ENCODE measurements around the gene TICRR.
"Not testable (repeated sequence)": the region's sequence is repeated elsewhere in the genome, so short reads cannot be mapped to it uniquely, and the experiment has no call there.

Gene TICRR, protein sequence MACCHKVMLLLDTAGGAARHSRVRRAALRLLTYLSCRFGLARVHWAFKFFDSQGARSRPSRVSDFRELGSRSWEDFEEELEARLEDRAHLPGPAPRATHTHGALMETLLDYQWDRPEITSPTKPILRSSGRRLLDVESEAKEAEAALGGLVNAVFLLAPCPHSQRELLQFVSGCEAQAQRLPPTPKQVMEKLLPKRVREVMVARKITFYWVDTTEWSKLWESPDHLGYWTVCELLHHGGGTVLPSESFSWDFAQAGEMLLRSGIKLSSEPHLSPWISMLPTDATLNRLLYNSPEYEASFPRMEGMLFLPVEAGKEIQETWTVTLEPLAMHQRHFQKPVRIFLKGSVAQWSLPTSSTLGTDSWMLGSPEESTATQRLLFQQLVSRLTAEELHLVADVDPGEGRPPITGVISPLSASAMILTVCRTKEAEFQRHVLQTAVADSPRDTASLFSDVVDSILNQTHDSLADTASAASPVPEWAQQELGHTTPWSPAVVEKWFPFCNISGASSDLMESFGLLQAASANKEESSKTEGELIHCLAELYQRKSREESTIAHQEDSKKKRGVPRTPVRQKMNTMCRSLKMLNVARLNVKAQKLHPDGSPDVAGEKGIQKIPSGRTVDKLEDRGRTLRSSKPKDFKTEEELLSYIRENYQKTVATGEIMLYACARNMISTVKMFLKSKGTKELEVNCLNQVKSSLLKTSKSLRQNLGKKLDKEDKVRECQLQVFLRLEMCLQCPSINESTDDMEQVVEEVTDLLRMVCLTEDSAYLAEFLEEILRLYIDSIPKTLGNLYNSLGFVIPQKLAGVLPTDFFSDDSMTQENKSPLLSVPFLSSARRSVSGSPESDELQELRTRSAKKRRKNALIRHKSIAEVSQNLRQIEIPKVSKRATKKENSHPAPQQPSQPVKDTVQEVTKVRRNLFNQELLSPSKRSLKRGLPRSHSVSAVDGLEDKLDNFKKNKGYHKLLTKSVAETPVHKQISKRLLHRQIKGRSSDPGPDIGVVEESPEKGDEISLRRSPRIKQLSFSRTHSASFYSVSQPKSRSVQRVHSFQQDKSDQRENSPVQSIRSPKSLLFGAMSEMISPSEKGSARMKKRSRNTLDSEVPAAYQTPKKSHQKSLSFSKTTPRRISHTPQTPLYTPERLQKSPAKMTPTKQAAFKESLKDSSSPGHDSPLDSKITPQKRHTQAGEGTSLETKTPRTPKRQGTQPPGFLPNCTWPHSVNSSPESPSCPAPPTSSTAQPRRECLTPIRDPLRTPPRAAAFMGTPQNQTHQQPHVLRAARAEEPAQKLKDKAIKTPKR (N-terminal part only)

GRCh38 chr15:89575146-89575655 lies at the start of gene TICRR:
TICRR (plus strand) TSS chr15:89575469; CDS start chr15:89575587, 118 bp downstream.
- DNase-seq (ENCODE audit: low spot score) = peak; percentile 97

- DNase-seq (ENCODE audit: low spot score) = no peak
Observed at GRCh38 chr15:89526181-89526580, 49.1 kb upstream of the TICRR start.

DNA sequence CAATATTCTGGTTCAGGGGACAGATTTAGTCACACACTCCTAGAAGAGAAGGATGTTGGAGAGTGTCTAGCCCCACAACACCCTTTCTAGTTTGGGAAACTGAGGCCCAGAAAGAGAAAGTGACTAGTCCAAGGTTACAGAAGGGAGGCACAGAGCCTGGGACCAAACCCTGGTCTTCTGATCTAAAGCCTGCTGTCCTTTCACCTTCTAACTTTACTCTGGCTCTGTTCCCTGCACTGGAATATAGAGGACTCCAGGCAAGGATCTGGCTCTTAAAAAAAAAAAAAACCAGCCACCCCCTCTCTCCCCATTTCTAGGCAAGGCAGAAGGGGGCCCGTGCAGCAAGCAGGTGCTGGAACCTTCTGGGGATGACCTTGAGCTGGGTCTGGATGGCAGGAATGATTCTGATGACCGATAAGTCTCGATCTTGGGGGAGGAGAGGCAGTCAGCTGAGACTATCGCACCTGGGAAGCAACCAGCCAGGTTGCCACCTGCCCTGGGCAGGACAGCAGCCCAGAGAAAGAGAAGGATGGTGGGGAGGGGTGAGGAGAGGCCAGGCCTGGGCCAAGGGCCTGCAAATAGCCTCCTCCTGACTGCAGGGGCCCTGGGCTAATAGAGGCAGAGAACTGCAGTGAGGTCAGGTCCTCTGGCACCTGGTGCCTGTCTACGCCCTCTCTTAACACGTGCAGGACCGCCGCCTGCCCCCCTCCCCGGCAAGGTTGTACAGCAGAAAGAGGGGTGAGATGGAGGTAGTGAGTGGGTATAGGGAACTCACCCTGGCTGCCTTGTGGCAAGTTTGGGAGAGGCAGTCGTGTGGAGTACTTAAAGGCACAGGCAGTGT lies 48.4 kb upstream of the TICRR start:
- no peak for DNase-seq (ENCODE audit: low spot score)

GRCh38 chr15:89528757-89529352 lies 46.4 kb upstream of the TICRR start:
- no peak for DNase-seq (ENCODE audit: low spot score)

DNA sequence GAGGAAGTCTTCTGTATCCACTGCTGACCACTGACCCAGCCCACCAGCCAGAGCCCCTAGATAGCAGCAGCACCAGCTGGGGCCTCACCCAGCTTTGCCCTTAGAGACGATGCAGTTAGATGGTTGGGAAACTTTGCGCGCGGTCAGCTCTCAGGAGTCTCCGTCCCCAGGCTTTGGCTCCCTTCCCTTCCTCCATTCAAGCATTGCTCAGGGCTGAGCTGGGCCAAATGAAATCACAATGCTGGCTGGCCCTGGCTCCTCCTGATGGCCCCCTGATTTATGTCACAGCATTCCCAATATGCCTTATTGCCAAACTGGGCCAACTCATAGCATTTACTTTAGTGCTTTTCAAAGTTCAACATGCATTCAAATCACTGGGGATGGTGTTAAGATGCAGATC lies 44.3 kb upstream of the TICRR start:
- DNase-seq (ENCODE audit: low spot score) = no peak

- DNase-seq (ENCODE audit: low spot score) = no peak
Observed at GRCh38 chr15:89531796-89532537, 43.3 kb upstream of the TICRR start.

DNA sequence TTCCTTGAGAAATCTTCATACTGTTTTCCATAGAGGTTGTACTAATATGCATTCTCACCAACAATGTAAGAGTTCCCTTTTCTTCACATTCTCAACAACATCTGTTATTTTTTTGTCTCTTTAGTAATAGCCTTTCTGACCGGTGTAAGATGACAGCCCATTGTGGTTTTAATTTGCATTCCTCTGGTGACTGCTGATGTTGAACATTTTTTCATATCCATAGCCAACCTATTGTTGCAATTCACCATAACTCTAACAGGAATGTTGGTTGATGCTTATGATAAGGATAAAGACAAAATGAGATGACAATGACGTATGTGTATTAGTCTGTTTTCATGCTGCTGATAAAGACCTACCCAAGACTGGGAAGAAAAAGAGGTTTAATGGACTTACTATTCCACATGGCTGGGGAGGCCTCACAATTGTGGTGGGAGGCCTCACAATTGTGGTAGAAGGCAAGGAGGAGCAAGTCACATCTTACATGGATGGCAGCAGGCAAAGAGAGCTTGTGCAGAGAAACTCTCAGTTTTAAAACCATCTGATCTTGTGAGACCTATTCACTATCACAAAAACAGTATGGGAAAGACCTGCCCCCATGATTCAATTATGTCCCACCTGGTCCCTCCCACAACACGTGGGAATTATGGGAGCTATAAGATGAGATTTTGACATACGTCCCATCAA lies 41.3 kb upstream of the TICRR start:
- no peak for DNase-seq (ENCODE audit: low spot score)

GRCh38 chr15:89539027-89539426 lies 36.2 kb upstream of the TICRR start:
- DNase-seq (ENCODE audit: low spot score) = no peak

GRCh38 chr15:89542369-89542768 lies 32.9 kb upstream of the TICRR start:
- no peak for DNase-seq (ENCODE audit: low spot score)

DNA sequence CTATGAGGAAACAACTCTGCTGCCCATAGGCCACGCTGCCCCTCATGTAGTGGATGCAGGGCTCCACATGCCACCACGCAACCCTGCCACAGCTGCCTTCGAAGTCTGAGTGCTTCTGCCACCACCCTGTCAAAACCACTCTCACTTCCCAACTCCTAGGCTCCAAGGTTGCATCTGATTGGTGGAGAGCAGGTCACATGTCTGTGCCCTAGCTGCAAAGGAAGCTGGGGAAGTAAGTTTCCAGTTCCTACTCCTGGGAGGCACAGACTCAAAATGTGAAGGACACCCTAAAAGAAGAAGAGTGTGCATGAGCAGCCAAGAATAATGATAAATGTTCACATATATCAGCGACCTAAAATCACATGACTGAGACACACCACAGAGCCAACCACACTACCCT lies 31.9 kb upstream of the TICRR start:
- DNase-seq (ENCODE audit: low spot score) = no peak

GRCh38 chr15:89549138-89549537 lies 26.1 kb upstream of the TICRR start:
- DNase-seq (ENCODE audit: low spot score) = not testable (repeated sequence)

DNA sequence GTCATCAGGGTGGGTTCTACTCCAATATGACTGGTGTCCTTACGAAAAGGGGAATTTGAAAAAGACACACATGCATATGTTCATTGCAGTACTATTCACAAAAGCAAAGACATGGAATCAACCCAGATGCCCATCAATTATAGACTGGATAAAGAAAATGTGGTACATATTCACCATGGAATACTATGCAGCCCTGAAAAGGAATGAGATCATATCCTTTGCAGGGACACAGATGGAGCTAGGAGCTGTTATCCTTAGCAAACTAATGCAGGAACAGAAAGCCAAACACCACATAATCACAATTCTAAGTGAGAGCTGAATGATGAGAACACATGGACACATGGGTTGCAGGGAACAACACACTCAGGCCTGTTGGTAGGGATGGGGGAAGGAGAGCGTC lies 24.8 kb upstream of the TICRR start:
- DNase-seq (ENCODE audit: low spot score) = no peak

GRCh38 chr15:89551550-89551949 lies 23.7 kb upstream of the TICRR start:
- DNase-seq (ENCODE audit: low spot score) = no peak

DNA sequence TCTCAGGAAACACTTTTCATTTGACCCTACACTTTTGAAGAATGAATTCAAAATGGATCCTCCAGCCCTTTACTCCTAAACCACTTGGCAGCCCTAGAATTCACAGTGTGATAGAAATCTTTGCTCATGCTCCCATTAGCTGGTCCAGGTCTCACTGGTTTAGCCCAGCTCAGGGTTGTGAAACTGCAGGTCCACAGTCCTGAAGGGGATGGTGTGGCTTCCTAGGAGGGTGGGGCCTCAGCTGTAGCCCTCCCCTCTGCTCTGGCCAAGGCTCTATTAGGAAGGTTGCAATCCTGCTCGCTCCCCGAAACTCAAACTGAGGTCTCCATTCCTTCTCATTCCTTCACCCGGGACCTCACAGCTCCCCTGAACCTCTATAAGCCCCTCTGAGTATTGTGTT lies 21.6 kb upstream of the TICRR start:
- DNase-seq (ENCODE audit: low spot score) = no peak

- no peak for DNase-seq (ENCODE audit: low spot score)
Observed at GRCh38 chr15:89554247-89554646, 21.0 kb upstream of the TICRR start.

- no peak for DNase-seq (ENCODE audit: low spot score)
Observed at GRCh38 chr15:89555768-89556167, 19.5 kb upstream of the TICRR start.

DNA sequence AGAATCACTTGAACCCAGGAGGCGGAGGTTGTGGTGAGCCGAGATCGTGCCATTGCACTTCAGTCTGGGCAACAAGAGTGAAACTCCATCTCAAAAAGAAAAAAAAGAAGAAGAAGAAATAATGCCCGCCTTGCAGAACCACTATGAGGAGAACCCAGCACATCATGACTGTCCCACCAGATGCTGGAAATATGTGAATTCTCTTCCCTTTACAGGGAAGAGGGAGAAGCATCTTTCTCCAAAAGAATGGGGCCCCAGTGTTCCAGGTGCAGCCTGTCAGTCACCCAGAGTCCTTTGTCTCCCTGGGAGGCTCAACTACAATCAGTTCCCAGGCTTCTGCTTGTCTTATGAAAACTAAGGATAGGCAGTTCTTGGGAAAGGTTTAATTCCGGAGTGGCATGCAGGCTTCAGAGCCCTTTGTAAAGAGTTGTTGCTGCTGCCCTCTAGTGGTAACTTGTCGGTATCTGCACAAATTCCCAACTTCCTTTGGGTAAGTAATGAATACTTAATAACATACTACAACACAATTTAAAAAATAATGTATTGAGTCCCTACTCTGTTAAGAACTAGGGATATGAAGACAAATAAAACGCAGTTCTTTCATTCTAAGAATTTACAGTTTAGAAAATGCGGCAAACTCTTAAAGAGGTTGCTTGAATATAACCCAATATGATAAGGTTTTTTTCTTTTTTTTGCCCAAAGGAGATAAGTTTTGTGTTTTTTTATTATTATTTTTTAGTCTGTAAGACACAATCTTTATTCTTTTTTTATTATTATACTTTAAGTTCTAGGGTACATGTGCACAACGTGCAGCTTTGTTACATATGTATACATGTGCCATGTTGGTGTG lies 18.6 kb upstream of the TICRR start:
- DNase-seq (ENCODE audit: low spot score) = no peak

- no peak for DNase-seq (ENCODE audit: low spot score)
Observed at GRCh38 chr15:89559769-89560264, 15.5 kb upstream of the TICRR start.

Data from left forelimb (tissue), 1 donor.